Left renal pelvis (tissue), 4 donors: ENCODE measurements around the gene FAM89B. TPM values are rescaled to one million over a fixed set of nuclear protein-coding genes. Genes with fewer than 3 reads are reported as not detected.

ENCODE experiments used
- DNase-seq, 4 donors: peaks; one replicate each; pipeline ENCODE4 v3.0.0-alpha.2; 2013; ENCODE audit warnings: low read depth in 4 of 4, low spot score in 3 of 4
- polyA plus RNA-seq, 4 donors: library from polyadenylated mRNA; unstranded; fragments of 120-200 nt; gene quantifications; one replicate each; pipeline ENCODE4 v1.2.1, GENCODE V29; 2013; ENCODE audit not compliant: insufficient read length in 4 of 4

FAM89B gene
- polyA plus RNA-seq, 4 donors: 19.7 to 41.1 (median 28.6) TPM

- no peak for DNase-seq
These were observed 1.2 kb downstream of the FAM89B start for GRCh38 chr11:65573391-65574079.

- peak; percentile 63 to 75 (median 70) for DNase-seq
These were observed 1.9 kb downstream of the FAM89B start for GRCh38 chr11:65574109-65574810.

GRCh38 chr11:65574811-65575567, 2.7 kb downstream of the FAM89B start:
- no peak for DNase-seq

DNA sequence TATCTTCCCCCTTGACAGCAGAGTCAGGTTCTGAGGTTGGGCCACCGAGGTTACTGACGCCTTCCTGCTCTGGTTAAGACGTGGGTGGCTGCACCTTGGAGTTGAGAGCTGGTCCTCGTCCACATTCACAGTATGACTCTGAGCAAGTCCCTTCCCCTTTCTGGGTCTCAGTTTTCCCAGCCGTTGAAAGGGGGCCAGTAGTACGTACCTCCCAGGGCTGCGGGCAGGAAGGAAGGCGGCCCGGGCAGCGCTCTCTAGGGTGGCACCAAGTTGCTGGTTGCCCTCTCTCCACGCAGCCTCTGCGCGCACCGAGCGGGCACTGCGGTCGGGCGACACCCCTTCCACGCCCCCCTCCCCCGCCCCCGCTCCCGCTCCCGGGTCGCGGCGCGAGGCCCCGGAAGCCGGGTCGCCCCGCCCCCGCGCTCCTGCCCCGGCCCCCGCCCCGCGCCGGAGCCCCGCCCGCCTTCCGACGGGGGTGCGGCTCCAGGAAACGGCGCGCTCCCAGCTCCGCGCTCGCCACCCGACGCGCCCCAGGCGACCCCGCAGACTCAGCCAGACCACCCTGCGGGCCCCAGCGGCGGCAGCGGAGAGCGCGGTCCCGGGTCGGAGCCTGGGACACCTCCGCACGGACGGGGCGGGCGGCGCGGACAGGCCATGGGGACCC, 3.4 kb downstream of the FAM89B start, which contains the start of gene EHBP1L1:
EHBP1L1 (plus strand) TSS at position 486 of the 664 bp plus-strand sequence. CDS start 250 bp downstream, outside the sequence.
- DNase-seq: no peak

GRCh38 chr11:65576232-65576866, 4.0 kb downstream of the FAM89B start:
- DNase-seq: no peak

DNA sequence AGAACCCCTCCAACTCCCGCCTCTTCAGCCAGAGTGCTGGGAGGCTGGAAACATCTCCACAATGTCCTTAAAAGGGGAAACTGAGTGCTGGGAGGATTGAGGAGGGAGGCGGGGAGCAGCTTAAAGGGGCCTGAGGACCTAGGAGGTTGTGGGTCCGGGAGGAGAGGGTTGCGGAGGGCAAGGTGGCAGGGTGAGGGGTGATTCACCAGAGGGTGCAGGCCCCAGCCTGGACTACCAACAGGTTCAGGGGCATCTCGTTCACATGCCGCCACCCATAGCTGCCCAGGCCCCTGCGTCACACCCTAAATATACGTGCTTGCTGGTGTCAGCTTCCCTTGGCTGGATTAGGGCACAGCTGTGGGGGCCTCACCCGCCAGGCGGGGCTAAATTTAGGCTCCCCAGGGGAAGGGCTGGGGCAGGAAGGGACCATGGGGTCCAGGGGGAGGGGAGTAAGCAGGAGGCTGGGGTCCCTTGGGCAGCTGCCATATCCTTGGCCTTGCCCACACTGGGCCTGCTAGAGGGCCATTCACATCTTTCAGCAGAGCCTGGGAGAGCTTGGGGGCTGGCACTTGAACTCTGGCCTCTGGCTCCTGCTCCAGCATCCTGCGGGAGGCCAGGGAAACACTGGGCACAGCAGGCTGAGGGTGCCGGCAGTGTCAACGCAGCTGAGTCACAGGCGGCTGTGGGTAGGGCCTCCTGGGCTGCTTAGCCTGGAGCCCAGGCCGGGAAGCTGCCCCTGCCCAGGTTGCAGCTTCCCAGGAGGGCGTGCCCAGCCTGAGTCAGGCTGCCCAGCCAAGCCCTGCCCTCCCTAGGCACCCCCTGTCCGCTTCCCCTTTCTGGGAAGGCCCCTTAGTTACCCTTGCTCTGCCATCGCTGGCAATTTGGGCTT, 4.8 kb downstream of the FAM89B start:
- DNase-seq: no peak

DNA sequence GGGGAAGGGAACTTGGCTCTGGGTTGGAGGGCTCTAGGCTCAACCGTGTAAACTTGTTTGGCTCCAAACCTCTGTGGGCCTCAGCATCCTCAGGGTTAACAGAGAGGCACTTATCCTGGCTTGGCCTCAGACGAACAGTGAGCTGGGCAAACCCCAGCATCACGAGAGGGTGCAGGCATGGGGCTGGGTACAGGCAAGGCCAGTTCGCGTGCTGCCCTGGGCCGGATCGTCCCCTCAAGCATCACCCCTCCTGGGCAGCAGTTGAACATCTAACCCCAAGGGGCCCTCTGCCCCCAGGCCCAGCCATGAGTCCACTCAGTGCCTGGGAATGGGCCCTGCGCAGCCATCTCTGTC, 5.4 kb downstream of the FAM89B start:
- no peak for DNase-seq

DNA sequence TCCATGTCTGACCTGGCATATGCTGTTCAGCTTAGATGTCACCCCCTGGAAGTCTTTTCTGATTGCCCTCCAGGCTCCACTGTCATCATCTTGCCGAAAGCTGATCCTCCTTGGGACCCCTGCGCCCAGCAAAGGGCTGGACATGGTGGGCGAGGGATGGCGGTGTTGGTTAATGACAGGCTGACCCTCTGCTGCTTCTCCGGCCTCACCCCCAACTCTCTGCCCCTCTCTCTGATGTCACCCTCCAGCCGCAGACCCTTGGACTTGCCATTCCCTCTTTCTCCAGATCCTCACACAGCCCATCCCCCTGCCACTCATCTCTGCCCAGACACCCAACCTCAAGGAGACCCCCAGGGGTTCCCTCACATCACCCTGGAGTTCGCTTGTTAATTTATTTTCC, 5.8 kb downstream of the FAM89B start:
- no peak for DNase-seq

DNA sequence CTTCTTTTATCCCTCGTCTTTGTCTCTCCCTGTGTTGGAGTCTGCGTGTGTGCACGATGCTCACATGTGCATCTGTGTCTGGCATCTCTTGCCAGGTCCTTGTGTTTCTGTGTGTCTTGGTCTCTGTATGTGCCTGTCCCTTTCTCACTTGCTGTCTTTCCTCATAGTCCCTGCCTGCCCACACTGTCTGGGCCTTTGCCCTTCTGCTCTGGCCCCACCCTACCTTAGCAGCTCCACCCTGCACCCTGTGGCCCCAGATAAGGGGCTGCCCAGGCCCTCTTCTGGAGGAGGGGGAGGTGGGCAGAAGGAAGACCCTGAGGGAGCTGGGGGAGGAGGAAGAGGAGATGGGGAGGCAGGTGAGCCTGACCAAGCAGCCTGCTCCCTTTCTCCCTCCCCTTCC, 6.3 kb downstream of the FAM89B start:
- DNase-seq: no peak

GRCh38 chr11:65579291-65579690, 7.0 kb downstream of the FAM89B start:
- DNase-seq: no peak

GRCh38 chr11:65580031-65580692, 7.8 kb downstream of the FAM89B start:
- no peak for DNase-seq

DNA sequence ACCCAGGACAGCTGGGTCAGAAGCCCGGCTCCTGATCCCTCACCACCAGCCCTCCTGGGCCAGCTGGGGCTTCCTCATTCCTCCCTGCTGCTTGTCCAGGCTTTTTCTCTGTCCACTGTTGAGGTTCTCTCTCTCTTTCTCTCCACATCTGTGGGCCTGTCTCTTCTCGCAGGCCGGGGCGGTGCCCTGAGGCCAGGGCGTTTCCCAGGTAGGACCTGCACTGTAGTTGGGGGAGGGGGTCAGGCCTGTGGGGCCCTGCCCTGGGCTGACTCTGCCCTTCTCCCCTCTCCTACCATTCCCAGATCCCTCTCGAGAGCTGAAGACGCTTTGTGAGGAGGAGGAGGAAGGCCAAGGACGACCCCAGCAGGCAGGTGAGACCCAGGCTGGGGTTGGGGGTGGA, 8.4 kb downstream of the FAM89B start:
- DNase-seq: no peak

GRCh38 chr11:65581928-65582327, 9.6 kb downstream of the FAM89B start:
- no peak for DNase-seq

DNA sequence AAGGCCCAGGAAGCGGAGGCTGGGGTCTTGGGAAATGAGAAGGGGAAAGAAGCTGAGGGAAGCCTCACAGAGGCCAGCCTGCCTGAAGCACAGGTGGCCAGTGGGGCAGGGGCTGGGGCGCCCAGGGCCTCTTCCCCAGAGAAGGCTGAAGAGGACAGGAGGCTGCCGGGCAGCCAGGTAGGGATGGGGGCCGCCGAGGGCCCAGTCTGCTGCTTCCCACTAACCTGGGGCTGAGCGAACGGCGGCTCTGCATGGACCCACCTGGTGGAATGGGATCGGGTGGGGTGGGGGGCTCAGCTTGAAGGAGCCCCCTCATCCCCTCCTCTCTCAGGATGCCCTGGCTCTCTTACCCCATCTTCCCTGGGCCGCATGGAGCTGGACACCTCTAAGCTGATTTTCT, 11.3 kb downstream of the FAM89B start:
- DNase-seq: no peak

DNA sequence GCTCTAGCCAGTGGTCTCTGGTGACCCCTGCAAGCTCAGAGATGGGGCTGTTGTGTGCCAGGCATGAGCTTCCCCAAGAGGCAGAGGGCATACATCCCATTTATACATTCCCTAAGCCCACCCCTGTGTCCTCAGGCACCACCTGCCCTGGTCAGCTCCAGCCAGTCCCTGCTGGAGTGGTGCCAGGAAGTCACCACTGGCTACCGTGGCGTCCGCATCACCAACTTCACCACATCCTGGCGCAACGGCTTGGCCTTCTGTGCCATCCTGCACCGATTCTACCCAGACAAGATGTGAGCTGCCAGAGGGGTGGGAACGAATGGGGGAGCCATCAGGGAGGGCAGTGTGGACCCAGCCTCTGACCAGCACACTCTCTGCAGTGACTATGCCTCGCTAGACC, 11.8 kb downstream of the FAM89B start:
- DNase-seq: no peak

GRCh38 chr11:65584723-65585171, 12.4 kb downstream of the FAM89B start:
- no peak for DNase-seq

DNA sequence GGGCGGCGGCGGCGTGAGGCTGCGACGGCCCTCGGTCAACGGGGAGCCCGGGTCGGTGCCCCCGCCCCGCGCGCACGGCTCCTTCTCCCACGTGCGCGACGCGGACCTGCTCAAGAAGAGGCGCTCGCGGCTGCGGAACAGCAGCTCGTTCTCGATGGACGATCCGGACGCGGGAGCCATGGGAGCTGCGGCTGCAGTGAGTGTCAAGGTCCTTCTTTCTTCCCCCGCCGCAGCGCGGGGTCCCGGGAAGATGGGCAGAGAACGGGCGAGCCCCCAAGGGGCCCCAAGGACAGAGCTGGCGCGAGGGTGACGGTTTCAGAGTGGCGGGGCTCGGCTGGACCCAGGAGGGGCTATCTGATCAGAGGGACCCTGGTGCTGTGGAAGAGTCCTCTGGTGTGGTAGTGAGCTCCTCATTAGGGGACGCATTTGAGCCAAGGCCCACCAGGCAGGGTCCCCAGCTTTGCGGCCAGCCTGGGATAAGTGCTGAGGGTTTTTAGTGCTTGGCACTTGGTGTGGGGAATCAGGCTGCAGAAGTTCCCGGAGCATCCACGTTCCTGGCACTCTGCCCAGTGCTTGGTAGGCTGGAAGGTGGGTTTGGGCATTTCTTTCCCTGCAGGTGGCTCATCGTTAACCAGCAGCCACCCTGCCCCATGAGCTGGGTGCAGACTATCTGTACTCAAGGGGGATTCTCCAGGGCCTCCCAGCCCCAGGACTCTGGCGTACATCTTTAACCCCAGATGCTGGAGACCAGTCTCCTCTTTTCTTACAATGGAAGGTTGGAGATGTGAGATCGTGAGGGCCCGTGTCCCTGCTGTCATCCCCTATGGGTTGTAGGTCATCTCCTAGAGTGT, 13.3 kb downstream of the FAM89B start:
- DNase-seq: no peak

DNA sequence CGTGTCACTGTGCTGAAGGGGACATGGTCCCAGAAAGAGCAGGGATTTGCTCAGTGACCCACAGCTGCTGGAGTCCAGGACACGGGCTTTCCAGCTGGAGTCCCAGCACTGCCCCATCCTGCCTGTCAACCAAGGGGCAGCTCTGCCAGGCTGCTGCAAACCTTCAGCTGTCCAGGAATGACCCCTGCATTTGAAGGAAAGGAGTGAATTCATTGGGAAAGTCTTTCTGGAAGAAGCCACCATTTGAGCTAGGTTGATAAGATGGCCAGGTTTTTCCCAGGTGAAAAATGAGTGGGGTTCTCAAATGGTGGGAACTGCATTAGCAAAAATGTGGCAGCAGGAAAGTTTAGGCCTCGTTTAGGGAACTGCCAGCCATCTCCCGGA, 13.9 kb downstream of the FAM89B start:
- no peak for DNase-seq
